ENCODE results near the gene MOCS3.
"Not testable (repeated sequence)": the region's sequence is repeated elsewhere in the genome, so short reads cannot be mapped to it uniquely, and the experiment has no call there.

The MOCS3 gene

GRCh38 chr20:50932691-50933280 is 25.8 kb upstream of the MOCS3 start:
- DNase-seq = no peak

GRCh38 chr20:50933589-50933988 is 25.0 kb upstream of the MOCS3 start:
- no peak for DNase-seq

- no peak for DNase-seq
These were observed 15.5 kb upstream of the MOCS3 start for GRCh38 chr20:50943069-50943468.

- no peak for DNase-seq
These were observed 10.4 kb upstream of the MOCS3 start for GRCh38 chr20:50948132-50948785.

GRCh38 chr20:50953196-50953595 is 5.4 kb upstream of the MOCS3 start:
- no peak for DNase-seq

- DNase-seq = no peak
These were observed 4.8 kb upstream of the MOCS3 start for GRCh38 chr20:50953821-50954220.

GRCh38 chr20:50957276-50957675 is 1.3 kb upstream of the MOCS3 start:
- DNase-seq = no peak

- DNase-seq = peak; percentile 63 to 84 (median 71)
These were observed 612 bp upstream of the MOCS3 start, which contains the start of gene DPM1 for GRCh38 chr20:50957798-50958614. Gene DPM1 (minus strand): TSS chr20:50958532. CDS start chr20:50958523, 9 bp downstream.

GRCh38 chr20:50959543-50960126 is 1.0 kb downstream of the MOCS3 start:
- DNase-seq = no peak

- no peak for DNase-seq
These were observed 9.0 kb downstream of the MOCS3 start for GRCh38 chr20:50967586-50967985.

GRCh38 chr20:50968289-50968688 is 9.7 kb downstream of the MOCS3 start:
- no peak for DNase-seq

GRCh38 chr20:50969435-50969834 is 10.8 kb downstream of the MOCS3 start:
- DNase-seq = no peak

- DNase-seq = no peak
These were observed 11.3 kb downstream of the MOCS3 start for GRCh38 chr20:50969912-50970311.

- no peak for DNase-seq
These were observed 17.2 kb downstream of the MOCS3 start for GRCh38 chr20:50975701-50976330.

GRCh38 chr20:50977066-50978021 is 18.7 kb downstream of the MOCS3 start:
- DNase-seq = no peak

GRCh38 chr20:50978533-50978932 is 19.9 kb downstream of the MOCS3 start:
- not testable (repeated sequence) for DNase-seq

- no peak for DNase-seq
These were observed 21.6 kb downstream of the MOCS3 start for GRCh38 chr20:50980071-50980681.

- DNase-seq = peak; percentile 13 to 47 (median 25)
These were observed 22.5 kb downstream of the MOCS3 start for GRCh38 chr20:50980851-50981713.

GRCh38 chr20:50981714-50982048 is 23.1 kb downstream of the MOCS3 start:
- no peak for DNase-seq

- no peak for DNase-seq
These were observed 23.7 kb downstream of the MOCS3 start for GRCh38 chr20:50982363-50982762.
